SK-N-SH treated with all-trans-retinoic acid at 6 μM for 48 hours (cell line): ENCODE results near the gene NEIL3.

Source experiments
- ARNTL ChIP-seq: fragments of 450-650 bp; formaldehyde crosslinking; IDR thresholded peaks from 2 replicates; pipeline ENCODE4 v1.5.0; 2020; ENCODE audit warnings: low read depth, mild to moderate bottlenecking, moderate library complexity, borderline replicate concordance
- ISL1 ChIP-seq: fragments of 250-450 bp; sonication (Bioruptor Pico); IDR thresholded peaks from 2 replicates; pipeline ENCODE4 v2.1.2; 2022; ENCODE audit warnings: mild to moderate bottlenecking, moderate library complexity
- TCF4 ChIP-seq: fragments of 250-450 bp; sonication (Bioruptor Pico); IDR thresholded peaks from 2 replicates; pipeline ENCODE4 v1.8.0; 2021; ENCODE audit warnings: mild to moderate bottlenecking, moderate library complexity, borderline replicate concordance
- TSHZ2 ChIP-seq: fragments of 250-450 bp; sonication (Bioruptor Pico); IDR thresholded peaks from 2 replicates; pipeline ENCODE4 v1.5.0; 2020; ENCODE audit warnings: mild to moderate bottlenecking, moderate library complexity
- ZFP3 ChIP-seq: fragments of 250-450 bp; sonication (Bioruptor Pico); IDR thresholded peaks from 2 replicates; pipeline ENCODE4 v1.5.0; 2020; ENCODE audit warnings: mild to moderate bottlenecking, moderate library complexity
- ZNF70 ChIP-seq: fragments of 450-650 bp; formaldehyde crosslinking; IDR thresholded peaks from 2 replicates; pipeline ENCODE4 v1.5.0; 2020; ENCODE audit warnings: mild to moderate bottlenecking, moderate library complexity

DNA sequence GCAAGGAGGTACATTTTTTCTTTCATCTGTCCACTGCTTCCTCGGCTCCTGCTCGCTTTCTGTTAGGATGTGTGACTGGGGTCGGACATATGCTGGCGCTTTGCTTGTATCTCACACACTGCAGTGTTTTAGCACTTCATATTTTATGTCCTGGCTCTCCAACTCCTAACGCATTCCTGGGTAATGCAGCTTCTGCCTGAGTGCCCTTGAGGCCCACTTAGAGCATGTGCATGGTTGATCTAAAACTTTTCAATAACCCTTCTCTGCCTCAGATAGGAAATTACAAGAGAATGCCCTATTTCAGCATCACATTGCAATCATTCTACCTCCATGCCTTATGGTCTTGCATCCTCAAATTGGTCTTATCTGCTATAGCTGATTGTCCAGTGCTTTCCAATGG is 65.3 kb downstream of the NEIL3 start:
- TF ChIP-seq ARNTL (no peak), ZFP3 (CRISPR knock-in tag) (no peak), ISL1 (CRISPR knock-in tag) (no peak), ZNF70 (CRISPR knock-in tag) (no peak), TSHZ2 (CRISPR knock-in tag) (no peak), TCF4 (CRISPR knock-in tag) (no peak)
